Gastrocnemius medialis (tissue), 4 donors: Measurements from ENCODE around the gene RHPN2. TPM values are rescaled to one million over a fixed set of nuclear protein-coding genes. Genes with fewer than 3 reads are reported as not detected.

ENCODE experiments used
- ATAC-seq, 2 donors: fragments of 150-250 bp; one replicate each; pipeline ENCODE4 v1.9.1; 2016
- DNase-seq, 2 donors: peaks; one replicate each; pipeline ENCODE4 v3.0.0-alpha.2; 2019
- H3K27ac ChIP-seq, 4 donors: fragments of 200-600 bp; sonication (generic); 1 replicate in 1 of 4; 2 replicates in 3 of 4; pipeline ENCODE4 v1.5.1; 2016 to 2018; ENCODE audit warnings: mild to moderate bottlenecking in 2 of 4, moderate library complexity in 1 of 4
- H3K27me3 ChIP-seq, 3 donors: fragments of 200-600 bp; sonication (generic) in 2 of 3; 1 replicate in 1 of 3; 2 replicates in 2 of 3; pipeline versions ENCODE4 v1.5.1 to v1.6.0; 2016 to 2019; ENCODE audit warnings: mild to moderate bottlenecking in 1 of 3, moderate library complexity in 1 of 3
- H3K36me3 ChIP-seq, 2 donors: fragments of 200-600 bp; sonication (generic) in 1 of 2; one replicate each; pipeline ENCODE4 v1.5.1; 2017 to 2018
- H3K4me1 ChIP-seq, 2 donors: fragments of 200-600 bp; sonication (generic) in 1 of 2; one replicate each; pipeline ENCODE4 v1.5.1; 2016 to 2017; ENCODE audit warnings: mild to moderate bottlenecking in 2 of 2
- H3K4me3 ChIP-seq, 4 donors: fragments of 200-600 bp; sonication (generic) in 3 of 4; 1 replicate in 1 of 4; 2 replicates in 3 of 4; pipeline ENCODE4 v1.5.1; 2016 to 2019; ENCODE audit warnings: mild to moderate bottlenecking in 2 of 4
- H3K9me3 ChIP-seq, 3 donors: fragments of 200-600 bp; sonication (generic) in 2 of 3; 1 replicate in 1 of 3; 2 replicates in 2 of 3; pipeline ENCODE4 v1.5.1; 2016 to 2019
- CTCF ChIP-seq, 5 experiments: fragments of 450-650 bp in 3 of 5; fragments of 200-600 bp in 2 of 5; sonication (generic) in 2 of 5; IDR thresholded peaks in 4 of 5; conservative IDR thresholded peaks in 1 of 5; 1 replicate in 4 of 5; 2 replicates in 1 of 5; pipeline ENCODE4 v1.5.1; 2016 to 2019; ENCODE audit warnings: antibody characterized with exemption in 5 of 5, mild to moderate bottlenecking in 3 of 5, moderate library complexity in 3 of 5
- POLR2A ChIP-seq, 2 donors: fragments of 450-650 bp; IDR thresholded peaks; one replicate each; pipeline ENCODE4 v1.6.1; 2017; ENCODE audit warnings: antibody characterized with exemption in 2 of 2, mild to moderate bottlenecking in 2 of 2, moderate library complexity in 2 of 2
- in situ Hi-C, 4 donors: fragments of 200-750 bp; cut with MboI; loops; one replicate each; pipeline versions ENCODE4 v1.15.0 to v1.8.0; 2017; ENCODE audit warnings: low sequenced_read_pairs in 4 of 4
- intact Hi-C: fragments of 100-400 bp; cut with DNase I; formaldehyde crosslinking; loops from one replicate; pipeline ENCODE4 v1.15.1; 2023; ENCODE audit warnings: low total_unique reads
- total RNA-seq, 4 donors: library from RNA; depleted of rRNA; stranded (reverse); fragments of >200 nt; gene quantifications; one replicate each; pipeline versions ENCODE4 v1.1.0 to v1.2.3, GENCODE V29; 2016

The RHPN2 gene
- total RNA-seq, 4 donors from 2014 or later: 0.39 to 0.71 (median 0.70) TPM; not detected in 1

GRCh38 chr19:32936065-32936464 lies 128.6 kb downstream of the RHPN2 start:
- H3K27me3 ChIP-seq: no peaks in the 10 kb centered on the region
- no peak for TF ChIP-seq CTCF (IDR thresholded peaks at IDR 0.05 in 4 of 5, conservative IDR thresholded peaks at IDR 0.05 in 1 of 5)
- no peak for TF ChIP-seq POLR2A (IDR thresholded peaks at IDR 0.05)
- ATAC-seq (no peak), DNase-seq (no peak)
- H3K27ac ChIP-seq: no peak overlapping the region
- intact Hi-C loops (no loop called here), in situ Hi-C loops (no loop called here)
- H3K36me3 ChIP-seq: peaks cover 0 to 39% of the 10 kb centered on the region in 2 donors
- no peaks in the 10 kb centered on the region for H3K4me1 ChIP-seq
- H3K9me3 ChIP-seq: no peaks in the 10 kb centered on the region
- no peak overlapping the region for H3K4me3 ChIP-seq

GRCh38 chr19:32935629-32936028 lies 129.1 kb downstream of the RHPN2 start:
- DNase-seq (no peak), ATAC-seq (no peak)
- peaks cover 0 to 43% of the 10 kb centered on the region in 2 donors for H3K36me3 ChIP-seq
- intact Hi-C loops (no loop called here), in situ Hi-C loops (no loop called here)
- H3K27me3 ChIP-seq: no peaks in the 10 kb centered on the region
- no peaks in the 10 kb centered on the region for H3K4me1 ChIP-seq
- TF ChIP-seq POLR2A (IDR thresholded peaks at IDR 0.05) (no peak), CTCF (IDR thresholded peaks at IDR 0.05 in 4 of 5, conservative IDR thresholded peaks at IDR 0.05 in 1 of 5) (no peak)
- H3K27ac ChIP-seq: no peak overlapping the region
- H3K4me3 ChIP-seq: no peak overlapping the region
- H3K9me3 ChIP-seq: no peaks in the 10 kb centered on the region

DNA sequence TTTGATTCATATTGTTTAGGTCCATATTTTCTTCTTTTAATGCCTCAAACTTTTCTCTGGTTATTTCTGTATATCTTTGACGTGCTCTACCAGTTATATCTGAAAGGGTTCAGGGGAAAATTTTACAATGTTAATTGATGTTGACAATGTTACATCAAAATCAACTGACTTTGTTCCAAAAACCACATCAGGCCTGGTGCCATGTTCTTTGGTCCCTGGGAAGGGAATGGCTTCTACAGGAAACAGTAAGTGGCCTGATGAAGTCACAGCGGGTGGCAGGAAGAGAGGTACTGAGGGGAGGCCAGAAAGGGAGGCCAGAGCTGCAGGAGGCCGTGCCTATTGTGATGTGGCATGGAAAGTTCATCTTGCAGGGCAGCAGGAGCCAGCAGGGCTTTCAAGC lies 131.1 kb downstream of the RHPN2 start:
- Histone ChIP-seq H3K27me3 (no peaks in the 10 kb centered on the region), H3K27ac (no peak overlapping the region), H3K4me1 (no peaks in the 10 kb centered on the region), H3K36me3 (peaks cover 0 to 48% of the 10 kb centered on the region in 2 donors), H3K9me3 (no peaks in the 10 kb centered on the region), H3K4me3 (no peak overlapping the region)
- DNase-seq: no peak
- in situ Hi-C loops (no loop called here), intact Hi-C loops (no loop called here)
- ATAC-seq: no peak
- no peak for TF ChIP-seq CTCF (IDR thresholded peaks at IDR 0.05 in 4 of 5, conservative IDR thresholded peaks at IDR 0.05 in 1 of 5)
- no peak for TF ChIP-seq POLR2A (IDR thresholded peaks at IDR 0.05)

DNA sequence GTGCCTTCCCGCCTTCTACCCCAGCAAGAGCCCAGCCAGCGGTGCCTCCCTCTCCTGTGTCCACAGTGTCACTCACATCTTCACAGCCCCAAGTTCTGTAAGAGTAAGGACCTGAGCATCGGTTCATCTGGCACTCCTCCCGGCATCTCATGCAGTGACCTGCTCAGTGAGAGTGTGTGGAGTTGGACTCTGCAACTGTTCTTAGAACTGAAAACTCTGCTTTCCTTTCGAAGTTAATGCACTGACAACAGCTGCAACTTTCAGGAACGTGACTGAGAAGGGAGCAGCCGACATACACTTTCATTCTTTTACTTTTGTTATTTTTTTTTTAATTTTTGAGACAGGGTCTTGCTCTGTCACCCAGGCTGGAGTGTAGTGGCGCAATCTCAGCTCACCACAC lies 134.1 kb downstream of the RHPN2 start:
- TF ChIP-seq CTCF (IDR thresholded peaks at IDR 0.05 in 4 of 5, conservative IDR thresholded peaks at IDR 0.05 in 1 of 5): no peak
- no peak for TF ChIP-seq POLR2A (IDR thresholded peaks at IDR 0.05)
- H3K27me3 ChIP-seq: no peaks in the 10 kb centered on the region
- ATAC-seq: no peak
- H3K4me3 ChIP-seq: no peak overlapping the region
- no peak overlapping the region for H3K27ac ChIP-seq
- peaks cover 0 to 31% of the 10 kb centered on the region in 2 donors for H3K36me3 ChIP-seq
- no peaks in the 10 kb centered on the region for H3K4me1 ChIP-seq
- H3K9me3 ChIP-seq: no peaks in the 10 kb centered on the region
- in situ Hi-C loops (no loop called here), intact Hi-C loops (no loop called here)
- DNase-seq: no peak

- TF ChIP-seq CTCF (IDR thresholded peaks at IDR 0.05 in 4 of 5, conservative IDR thresholded peaks at IDR 0.05 in 1 of 5) (no peak), POLR2A (IDR thresholded peaks at IDR 0.05) (no peak)
- no peaks in the 10 kb centered on the region for H3K27me3 ChIP-seq
- ATAC-seq (no peak), DNase-seq (no peak)
- H3K27ac ChIP-seq: no peak overlapping the region
- H3K4me3 ChIP-seq: no peak overlapping the region
- intact Hi-C loops: no loop called here
- H3K36me3 ChIP-seq: peaks cover 0 to 36% of the 10 kb centered on the region in 2 donors
- H3K9me3 ChIP-seq: no peaks in the 10 kb centered on the region
- no peaks in the 10 kb centered on the region for H3K4me1 ChIP-seq
- in situ Hi-C loops: no loop called here
Observed at GRCh38 chr19:32928806-32929205, 135.9 kb downstream of the RHPN2 start.
